Retinal pigment epithelial cell (primary cell): Measurements from ENCODE around the gene RUNX3.
A peak's percentile ranks its signal among the peaks of the same experiment; 100 is the strongest.

Experiments
- DNase-seq: peaks from one replicate; pipeline ENCODE4 v3.0.0-alpha.2; 2010; ENCODE audit warnings: low read depth
- H3K4me3 ChIP-seq: 2 replicates; pipeline ENCODE4 v1.5.1; 2011; ENCODE audit warnings: mild to moderate bottlenecking, low read length, control low read depth, moderate library complexity
- TF ChIP-seq, protein P1 (sequence below): conservative IDR thresholded peaks from 2 replicates; pipeline ENCODE4 v1.5.1; 2011; ENCODE audit warnings: low read depth, low read length, control low read depth, inconsistent platforms

RUNX3 gene

DNA sequence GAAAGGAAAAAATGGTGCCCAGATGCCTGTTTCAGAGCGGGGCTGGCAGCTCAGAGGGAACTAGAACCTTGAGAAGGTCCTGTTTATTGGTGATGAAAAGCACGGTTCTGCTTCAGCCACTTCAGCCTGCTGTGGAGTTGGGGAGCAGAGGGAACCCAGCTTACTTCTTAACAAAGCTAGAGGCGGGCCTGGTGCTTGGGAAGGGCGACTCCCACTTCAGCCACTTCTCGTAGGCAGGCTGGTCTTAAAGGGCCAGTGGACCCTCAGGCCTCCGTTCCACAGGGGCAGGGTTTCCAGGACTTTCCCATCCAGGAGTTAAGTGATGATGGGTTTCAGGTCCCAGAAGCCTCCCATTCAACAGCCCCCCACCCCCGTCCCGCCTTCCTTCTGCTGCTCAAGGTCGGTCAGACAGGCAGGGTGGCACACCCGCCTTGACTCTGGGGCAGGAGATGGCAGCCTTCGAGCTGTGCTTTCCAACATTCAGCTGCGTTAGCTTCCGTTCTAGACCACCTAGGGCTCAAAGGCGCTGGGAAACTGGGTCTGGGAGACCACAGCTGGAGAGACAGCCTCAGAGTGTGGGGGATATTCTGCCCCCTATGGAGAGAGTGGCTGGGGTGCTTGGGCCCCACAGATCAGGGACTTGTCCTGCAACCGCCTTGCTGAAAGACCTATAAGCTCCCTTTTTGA lies 3.4 kb downstream of the RUNX3 start:
- no peak for DNase-seq
- TF ChIP-seq, protein P1, sequence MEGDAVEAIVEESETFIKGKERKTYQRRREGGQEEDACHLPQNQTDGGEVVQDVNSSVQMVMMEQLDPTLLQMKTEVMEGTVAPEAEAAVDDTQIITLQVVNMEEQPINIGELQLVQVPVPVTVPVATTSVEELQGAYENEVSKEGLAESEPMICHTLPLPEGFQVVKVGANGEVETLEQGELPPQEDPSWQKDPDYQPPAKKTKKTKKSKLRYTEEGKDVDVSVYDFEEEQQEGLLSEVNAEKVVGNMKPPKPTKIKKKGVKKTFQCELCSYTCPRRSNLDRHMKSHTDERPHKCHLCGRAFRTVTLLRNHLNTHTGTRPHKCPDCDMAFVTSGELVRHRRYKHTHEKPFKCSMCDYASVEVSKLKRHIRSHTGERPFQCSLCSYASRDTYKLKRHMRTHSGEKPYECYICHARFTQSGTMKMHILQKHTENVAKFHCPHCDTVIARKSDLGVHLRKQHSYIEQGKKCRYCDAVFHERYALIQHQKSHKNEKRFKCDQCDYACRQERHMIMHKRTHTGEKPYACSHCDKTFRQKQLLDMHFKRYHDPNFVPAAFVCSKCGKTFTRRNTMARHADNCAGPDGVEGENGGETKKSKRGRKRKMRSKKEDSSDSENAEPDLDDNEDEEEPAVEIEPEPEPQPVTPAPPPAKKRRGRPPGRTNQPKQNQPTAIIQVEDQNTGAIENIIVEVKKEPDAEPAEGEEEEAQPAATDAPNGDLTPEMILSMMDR = no peak
- H3K4me3 ChIP-seq = peak overlapping the region; percentile 14

DNA sequence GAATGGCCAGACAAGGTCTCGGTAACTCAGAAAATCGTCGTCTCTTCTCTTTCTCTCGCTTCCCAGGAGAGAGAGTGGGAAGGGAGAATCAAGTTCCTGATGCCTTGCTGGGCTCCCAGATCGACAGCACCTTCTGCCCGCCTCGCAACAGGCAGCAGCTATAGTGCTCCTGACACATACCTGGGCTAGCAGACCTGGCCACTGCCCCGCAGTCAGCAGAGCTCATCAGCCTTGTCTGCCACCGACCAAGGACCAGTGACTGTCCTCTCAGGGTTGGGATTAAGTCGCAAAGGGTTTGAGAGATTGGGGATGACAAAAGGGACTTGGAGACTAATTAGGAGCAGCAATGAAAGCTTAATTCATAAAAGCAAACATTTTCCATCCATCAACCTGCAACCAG lies 4.1 kb downstream of the RUNX3 start:
- H3K4me3 ChIP-seq = no peak overlapping the region
- TF ChIP-seq, protein P1 = no peak
- no peak for DNase-seq

DNA sequence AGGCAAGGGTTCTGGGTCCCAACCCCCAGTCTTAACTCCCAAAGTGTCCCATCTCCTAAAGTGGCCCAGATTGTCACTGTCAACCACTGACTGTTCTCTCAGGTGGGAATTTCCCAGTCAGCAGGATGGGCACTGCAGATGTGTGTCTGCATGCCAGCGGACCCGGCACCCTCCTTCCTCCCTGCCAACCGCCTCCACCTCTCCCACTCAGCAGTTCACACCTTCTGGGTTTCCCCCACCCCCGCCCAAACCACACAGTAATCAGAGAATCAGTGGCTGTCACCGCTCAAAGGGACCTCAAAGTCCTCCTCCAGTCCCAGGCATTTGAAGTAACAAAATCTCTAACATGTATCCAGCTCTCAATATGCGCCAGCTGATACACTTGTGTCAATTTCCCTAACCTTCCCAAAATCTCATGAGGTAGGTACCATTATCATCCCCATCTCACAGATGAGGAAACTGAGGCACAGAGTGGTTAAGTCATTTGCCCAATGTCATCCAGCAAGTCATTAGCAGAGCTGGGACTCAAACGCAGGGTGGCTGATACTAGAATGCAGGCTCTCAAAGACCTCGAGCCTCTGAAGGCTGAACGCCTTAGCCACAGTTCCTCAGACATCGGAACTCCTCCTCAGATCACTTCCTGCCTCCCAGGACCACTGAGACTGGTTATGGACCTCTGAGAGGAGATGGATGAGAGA lies 4.8 kb downstream of the RUNX3 start:
- TF ChIP-seq, protein P1 = no peak
- no peak for DNase-seq
- H3K4me3 ChIP-seq = no peak overlapping the region

DNA sequence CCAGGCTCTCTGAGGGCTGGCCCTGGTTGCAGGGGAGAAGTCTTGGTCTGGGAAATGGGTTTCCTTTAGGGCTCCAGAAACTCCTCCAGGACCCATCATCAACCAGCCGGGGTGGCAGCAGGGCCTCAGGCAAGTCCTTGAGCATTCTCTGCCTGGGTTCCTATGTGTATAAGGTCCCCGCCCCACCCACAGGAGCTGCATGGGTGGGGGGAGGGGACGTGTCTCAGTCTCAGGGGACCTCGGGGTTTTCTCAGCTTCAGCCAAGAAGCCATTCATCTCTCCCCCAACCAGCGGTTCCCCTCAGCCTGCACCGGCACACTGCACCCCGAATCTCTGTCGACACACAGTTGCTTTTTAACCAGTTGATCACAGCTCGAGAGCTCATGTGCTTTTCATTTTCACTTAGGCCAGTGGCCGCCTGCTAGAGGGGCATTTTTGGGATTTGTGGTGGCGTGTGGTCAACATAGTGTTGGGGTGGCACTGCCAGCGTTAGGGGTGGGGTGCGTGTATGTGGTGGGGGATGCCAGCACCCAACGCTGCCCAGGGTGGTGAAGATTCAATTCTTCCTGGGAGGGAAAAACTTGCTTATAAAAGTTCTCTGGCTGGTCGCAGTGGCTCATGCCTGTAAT lies 6.5 kb downstream of the RUNX3 start:
- H3K4me3 ChIP-seq = no peak overlapping the region
- no peak for DNase-seq
- TF ChIP-seq, protein P1 = no peak

DNA sequence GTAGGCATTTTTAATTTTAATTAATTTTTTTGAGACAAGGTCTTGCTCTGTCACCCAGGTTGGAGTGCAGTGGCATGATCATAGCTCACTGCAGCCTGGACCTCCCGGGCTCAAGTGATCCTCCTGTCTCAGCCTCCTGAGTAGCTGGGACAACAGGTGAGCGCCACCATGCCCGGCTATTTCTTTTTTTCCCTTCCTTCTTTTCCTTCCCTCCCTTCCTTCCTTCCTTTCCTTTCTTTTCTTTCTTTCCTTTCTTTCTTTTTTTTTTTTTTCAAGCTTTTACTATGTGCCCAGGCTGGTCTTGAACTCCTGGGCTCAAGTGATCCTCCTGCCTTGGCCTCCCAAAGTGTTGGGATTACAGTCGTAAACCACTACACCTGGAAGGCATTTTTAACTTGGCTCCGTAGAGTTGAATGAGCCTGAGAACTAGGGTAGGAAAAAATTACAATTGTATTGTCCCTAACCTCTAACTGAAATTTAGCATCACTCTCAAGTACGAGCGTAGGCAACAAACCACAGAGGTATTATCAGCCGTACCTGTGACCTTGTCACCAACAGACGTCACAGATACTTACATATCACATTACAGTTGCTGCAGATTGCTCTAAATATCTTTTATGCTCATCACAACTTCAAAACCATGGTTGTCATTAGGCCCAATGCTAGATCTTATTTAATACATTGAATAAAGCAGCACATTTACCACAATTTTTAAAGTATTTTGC lies 8.0 kb downstream of the RUNX3 start:
- no peak for DNase-seq
- H3K4me3 ChIP-seq = no peak overlapping the region
- TF ChIP-seq, protein P1 = no peak

- H3K4me3 ChIP-seq = no peak overlapping the region
- DNase-seq = no peak
- TF ChIP-seq, protein P1 = no peak
These were observed 8.7 kb downstream of the RUNX3 start for GRCh38 chr1:24921412-24921811.
